Activated gamma-delta T cell treated with Interleukin-2 at 50 U/mL for 16 hours (primary cell): ENCODE data around the gene PTPRM.

ENCODE experiments used
- DNase-seq: peaks from one replicate; pipeline ENCODE4 v3.0.0-alpha.2; 2020

Gene PTPRM

DNA sequence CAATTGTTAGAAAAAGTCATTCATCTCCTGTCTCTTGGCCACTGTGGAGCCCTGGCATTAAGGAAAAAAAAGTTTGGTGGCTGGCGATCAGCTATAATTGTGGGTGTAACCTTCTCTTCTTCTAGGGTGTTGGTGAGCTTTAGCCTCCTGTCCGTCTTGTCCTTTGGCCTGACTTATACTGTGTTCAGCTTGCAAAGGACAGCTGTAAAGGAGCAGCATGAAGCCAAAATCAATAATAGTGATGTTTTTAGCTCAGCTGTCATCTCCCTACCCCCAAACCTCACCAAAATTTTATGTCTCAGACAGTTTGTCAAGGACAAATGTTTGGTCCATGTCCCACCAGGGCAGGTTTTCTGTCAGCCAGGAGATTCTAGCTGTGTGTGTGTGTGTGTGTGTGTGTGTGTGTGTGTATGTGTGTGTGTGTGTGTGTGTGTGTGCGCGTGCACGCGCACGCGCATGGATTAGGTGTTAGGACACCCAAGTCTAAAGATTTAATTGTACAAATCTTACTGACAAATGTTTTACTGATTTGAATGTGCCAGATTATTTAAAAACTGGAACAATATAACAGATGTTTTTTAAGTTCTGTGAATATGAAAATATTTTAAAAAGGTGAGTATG is 109.2 kb downstream of the PTPRM start:
- DNase-seq: no peak

DNA sequence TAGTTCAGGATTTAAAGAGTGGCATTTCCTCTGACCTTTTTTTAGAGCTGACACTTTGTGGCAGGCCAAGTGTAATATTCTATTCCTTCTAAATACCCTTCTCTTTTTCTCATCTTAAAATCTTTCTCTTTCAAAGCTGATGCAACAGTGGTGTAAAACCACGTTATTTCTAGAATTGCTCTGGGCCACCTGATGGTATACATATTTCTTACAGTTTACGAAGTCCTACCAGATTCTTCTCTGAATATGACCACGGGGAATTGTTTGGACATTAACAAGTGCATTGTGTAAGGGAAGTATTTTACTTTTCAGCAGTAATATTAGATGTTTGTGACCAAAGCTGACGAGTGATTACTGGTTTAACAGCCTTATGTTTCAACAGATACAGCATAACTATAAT is 109.9 kb downstream of the PTPRM start:
- DNase-seq: no peak

DNA sequence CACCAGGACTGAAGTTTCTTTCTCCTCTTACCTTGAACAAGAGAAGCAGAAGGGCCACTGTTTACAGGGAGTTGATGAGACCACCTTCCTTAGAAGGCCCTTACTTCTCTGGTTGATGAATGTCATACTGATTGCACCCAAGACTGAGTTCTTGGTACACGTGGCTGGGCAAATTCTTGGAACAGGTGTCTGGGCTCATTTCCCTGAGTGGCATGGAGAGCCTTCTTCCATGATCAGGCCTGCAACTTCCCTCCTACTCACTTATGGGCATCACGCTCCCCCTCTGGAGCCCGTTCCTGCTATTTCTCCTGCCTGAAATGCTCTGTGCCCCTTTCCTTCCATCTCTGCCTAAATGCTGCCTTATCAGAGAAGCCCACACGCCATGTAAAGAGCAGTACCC is 110.3 kb downstream of the PTPRM start:
- no peak for DNase-seq

DNA sequence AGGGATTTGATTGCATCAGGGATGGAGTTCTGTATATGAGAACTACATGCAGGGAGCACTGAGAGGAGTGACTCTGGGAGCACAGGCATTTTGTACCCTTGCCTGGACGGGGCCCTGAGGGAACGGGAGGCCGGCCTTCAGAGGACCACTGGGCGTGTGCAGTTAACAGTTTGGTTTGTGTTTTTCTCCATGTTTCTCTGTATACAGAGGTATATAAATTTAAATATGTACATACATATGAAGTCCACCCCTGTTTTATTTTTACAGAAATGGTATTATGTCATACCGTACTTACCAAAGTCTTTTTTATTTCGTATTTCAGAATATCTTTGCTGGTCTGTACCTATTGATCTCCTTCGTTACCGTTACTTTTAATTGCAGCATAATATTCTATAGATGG is 111.3 kb downstream of the PTPRM start:
- no peak for DNase-seq

DNA sequence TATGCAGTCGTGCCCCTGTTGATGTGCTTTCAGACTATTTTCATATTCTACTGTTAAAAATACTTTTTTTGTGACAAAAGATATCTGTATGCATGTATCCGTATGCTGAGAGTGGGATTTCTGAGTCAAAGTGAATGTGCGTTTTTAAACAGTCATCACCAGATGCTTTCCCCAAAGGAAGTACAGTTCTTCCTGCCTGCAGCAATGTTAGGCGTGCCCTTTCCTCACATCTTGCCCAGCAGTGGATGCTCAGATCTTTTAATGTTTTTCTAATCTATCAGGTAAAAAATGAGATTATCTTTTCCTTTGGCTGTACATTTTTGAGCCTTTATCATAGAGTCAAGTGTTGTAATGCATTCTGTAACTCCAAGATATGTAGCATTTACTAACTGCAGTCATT is 111.7 kb downstream of the PTPRM start:
- DNase-seq: no peak

DNA sequence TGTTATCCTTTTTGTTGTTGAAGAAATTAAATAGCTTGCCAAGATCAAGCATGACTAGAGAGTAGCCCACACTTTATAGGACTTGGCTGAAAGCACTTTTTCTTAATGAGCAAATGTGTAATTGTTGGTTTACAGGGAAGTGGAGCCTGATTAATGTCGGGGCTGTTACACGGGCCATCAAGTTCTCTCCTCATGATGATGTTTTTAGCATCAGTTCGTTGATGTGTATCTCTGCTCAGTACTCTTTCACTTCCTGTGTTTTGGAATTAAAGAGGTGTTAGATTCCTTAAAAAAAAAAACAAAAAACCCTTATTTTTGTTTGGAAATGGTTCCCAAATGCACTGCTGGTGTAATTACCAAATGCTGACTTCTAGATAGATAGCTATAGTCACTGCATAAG is 114.2 kb downstream of the PTPRM start:
- DNase-seq: no peak

DNA sequence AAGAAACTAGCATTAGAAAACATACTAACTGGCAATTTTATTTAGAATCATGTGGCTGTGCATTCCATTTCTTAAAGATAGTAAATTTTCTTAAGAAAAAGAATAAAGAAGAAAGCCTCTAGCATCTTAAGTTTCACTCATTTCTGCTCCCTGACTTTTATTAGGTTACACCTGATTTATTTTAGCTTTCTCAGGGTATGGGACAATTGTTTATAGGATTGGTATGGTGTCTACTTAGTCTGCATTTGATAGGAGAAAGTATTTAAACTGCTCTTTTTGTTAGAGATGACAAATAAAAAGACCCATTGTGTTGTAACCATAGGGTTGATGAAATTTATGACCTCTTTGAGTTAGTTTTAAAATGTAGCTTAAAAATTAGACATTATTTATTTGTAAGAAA is 115.2 kb downstream of the PTPRM start:
- DNase-seq: no peak

DNA sequence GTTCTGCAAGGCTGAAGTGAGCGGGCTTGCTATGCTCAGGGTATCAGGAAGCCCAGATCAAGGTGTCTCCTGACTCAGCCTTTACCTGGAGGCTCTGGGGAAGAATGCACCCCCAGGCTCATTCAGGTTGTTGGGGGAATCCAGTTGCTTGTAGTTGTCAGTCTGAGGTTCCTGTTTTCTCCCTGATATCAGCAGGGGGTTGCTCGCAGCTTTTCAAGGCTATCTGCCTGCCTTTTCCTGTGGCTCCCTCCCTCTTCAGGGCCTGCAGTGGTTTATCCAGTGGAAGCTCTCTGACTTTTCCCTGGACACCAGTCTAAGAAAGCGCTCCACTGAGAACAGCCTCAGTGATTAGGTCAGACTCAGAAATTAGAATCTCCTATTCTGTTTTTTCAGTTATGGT is 116.6 kb downstream of the PTPRM start:
- DNase-seq: no peak

DNA sequence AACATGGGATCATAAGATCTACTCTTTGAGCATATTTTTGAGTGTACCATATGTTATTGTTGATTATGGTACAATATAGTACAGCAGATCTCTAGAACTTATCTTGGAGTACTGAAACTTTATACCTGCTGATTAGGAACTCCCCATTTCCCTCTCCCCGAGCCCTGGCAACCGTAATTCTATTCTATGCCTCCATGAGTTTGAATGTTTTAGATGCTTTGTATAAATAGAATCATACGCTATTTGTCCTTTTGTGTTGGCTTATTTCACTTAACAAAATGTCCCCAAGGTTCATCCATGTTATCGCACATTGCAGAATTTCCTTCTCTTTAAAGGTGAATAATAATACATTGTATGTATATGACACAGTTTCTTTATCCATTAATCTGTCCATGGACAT is 117.2 kb downstream of the PTPRM start:
- no peak for DNase-seq

DNA sequence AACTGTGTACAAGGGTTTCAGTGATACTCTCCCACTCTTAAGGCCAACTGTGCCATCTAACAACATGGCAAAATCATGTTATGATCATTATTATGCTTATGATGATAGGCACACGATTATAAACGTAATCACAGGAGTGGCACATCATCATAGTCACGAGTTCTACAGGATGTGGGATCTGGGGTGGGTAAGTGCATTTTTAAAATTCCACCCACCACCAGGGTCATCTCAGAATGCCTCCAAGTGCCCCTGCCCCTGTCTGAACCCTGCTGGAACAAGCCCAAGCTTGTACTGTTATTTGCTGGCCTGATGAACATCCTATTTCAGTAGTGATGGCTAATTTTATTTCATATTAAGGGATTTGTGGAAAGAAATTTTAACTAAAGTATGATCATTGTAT is 117.8 kb downstream of the PTPRM start:
- DNase-seq: no peak

DNA sequence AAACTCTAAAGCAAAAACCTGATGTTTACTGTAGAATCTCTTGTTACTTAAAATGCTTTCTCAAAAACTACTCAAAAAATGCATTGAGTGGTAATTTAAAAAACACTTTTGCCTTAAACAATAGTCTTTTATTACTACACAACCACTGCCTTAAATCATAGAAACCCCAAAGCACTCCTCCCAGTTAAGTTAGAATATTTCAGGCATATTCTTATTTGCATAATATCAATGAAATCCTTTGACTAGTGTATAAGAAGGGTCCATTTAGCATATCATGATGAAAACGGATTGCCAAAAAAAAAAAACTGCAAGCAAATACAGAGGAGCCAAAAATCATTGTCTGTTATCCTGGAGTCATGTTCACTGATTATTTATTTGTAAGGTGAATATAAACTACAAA is 119.2 kb downstream of the PTPRM start:
- DNase-seq: no peak

DNA sequence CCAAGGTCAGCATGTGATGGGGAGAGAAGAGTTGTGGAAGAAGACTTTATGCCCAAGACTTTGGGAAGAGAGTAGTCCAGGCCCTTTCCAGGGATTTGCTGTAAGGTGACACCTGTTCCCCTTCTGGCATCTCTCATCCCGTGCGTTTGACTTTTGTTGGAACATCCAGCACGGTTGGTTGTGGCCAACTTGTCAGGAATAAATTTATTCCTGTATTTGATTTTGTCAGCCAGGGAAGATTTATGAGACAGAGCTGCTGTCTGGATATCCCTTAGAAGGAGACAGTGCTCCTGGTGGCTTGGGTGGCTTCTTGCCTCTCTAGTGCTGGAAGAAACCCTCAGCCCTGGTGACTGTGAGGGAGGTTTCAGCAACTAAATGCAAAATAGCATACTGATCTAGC is 121.5 kb downstream of the PTPRM start:
- no peak for DNase-seq

DNA sequence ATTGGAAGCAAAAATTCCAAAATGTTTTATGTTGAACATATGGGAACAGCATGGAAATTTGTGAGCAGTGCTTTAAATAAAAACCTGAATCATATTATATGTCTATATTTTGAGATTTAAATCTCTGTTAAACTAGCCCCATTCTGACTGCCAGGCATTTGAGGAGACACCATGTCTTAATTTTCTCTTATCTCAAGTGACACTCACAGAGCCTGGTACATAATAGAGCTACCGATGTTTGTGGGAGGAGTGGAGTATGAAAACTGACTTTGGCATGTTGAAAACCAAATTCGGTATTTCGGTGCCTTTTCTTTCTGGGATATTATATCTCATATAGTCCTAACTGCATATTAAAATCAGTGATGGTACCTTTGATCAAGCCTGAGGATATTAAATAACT is 124.1 kb downstream of the PTPRM start:
- DNase-seq: no peak

DNA sequence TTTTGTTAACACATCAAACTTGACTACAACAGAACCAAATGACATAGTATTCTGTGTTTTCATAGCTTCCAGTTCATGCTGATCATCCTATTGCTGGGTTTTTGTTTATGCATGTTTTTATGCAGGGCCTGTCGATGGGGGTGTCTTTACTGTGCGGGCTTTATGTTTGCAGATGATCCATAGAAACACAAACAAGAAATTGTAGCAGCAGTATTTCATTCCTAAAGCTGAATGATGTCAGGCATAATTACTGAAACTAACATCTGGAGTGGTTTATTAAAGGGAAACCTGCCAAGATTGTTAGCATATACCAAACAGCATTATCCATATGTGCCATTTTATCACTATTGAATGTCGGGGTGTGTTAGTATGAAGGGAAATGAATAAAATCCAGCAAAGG is 129.7 kb downstream of the PTPRM start:
- DNase-seq: no peak

DNA sequence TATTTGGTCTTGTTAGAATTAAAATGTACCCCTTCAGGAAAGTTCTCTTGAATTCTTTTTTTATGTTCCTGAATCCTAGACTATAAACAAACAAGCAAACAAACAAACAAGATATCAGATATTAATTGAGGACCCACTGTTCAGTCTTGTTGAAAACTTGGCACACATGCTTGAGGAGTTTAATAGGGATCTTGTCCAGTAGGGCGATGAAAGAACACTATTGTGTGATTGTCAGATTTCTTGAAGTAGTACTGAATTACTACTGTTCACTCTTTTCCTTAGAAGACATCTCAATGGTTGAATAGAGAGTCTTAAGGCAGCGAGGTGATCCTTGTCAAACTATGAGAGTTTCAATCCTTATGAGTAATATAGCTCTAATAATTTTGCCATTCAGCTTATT is 130.2 kb downstream of the PTPRM start:
- no peak for DNase-seq

DNA sequence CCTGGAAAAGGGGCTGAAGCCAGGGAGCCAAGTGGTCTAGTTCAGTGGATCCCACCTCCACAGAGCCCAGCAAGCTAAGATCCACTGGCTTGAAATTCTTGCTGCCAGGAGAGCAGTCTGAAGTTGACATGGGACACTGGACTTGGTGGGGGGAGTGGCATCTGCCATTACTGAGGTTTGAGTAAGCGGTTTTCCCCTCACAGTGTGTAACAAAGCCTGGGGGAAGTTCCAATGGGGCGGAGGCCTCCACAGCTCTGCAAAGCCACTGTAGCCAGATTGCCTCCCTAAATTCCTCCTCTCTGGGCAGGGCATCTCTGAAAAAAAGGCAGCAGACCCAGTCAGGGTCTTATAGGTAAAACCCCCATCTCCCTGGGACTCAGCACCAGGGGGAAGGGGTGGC is 144.4 kb downstream of the PTPRM start:
- no peak for DNase-seq

DNA sequence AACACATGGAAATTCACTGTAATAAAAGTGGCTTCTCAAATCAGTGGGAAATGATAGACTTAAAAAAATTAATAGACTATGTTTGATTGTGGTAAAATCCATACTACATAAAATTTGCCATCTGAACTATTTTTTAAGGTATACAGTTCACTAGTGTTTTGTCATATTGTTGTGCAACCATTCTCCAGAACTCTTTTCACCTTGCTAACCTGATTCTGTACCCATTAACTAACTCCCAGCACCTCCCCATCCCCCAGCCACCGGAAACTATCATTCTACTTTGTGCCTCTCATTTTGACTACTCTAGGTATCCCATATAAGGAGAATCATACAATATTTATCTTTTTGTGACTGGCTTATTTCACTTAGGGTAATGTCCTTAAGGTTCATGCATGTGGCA is 153.3 kb downstream of the PTPRM start:
- DNase-seq: no peak

DNA sequence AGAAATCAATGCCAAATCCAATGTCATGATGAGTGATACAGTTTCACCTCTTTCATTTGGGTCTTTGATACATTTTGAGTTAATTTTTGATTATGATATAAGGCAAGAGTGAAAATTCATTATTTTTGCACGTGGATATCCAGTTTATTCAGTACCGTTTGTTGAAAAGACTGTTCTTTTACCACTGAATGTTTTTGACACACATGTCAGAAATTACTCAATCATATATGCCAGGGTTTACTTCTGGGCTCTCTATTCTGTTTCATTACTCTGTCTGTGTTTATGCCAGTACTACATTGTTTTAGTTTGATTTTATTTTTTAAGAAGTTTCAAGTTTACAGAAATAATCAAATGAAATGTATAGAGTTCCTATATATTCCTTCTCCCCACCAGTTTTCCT is 154.4 kb downstream of the PTPRM start:
- DNase-seq: no peak

DNA sequence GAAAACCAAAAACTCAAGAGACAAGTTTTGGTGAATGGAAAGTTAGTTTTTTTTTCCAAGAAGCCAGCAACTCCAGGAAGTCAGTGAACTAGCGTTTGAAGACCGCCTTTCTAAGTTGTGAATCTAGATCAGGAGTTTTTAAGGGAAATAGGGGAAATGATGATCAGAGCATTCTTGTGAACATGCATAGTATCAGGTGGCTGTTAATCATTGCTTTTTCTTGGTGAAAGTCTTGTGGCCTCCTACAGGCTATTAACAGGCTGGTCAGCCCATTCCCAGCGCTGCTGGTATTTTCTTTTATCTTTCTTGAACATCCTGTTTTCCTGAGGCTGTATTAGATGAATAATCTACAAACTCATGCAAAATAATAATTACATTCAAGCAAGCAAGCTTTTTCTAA is 155.8 kb downstream of the PTPRM start:
- no peak for DNase-seq

DNA sequence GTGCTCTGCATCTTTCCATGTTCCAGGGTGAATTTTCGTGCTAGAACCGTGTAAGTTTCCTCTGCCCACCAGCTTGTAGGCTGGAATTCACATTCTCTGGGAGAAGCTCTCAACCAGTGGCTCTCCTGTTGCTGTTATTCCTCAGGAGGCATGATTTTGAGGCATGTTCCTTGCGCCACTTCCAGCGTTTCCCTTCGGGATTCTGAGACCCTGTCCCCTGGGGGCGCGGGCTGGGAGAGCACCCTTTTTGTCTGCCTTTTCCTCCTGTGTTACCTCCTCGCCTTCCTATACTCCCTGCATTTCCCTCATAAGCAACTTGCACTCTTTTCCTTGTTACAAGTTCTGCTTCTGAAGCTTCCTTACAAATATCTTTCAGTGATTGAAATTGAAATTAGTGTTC is 156.4 kb downstream of the PTPRM start:
- DNase-seq: no peak

DNA sequence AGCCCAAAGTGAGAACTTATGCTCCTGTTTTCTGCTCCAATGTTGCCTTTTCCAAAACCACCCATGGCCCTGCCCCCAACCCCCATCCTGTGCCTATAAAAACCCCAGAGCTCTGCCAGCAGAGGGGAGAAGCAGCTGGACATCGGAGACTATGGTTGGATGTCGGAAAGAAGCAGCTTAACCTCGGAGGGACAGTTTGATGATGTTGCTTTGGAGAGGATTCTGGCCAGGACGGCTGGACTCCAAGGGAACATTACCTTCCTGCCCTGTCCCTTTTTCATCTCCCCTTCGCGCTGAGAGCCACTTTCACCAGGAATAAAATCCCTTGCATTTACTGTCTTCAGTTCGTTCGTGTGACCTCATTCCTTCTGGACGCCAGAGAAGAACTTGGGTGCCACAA is 158.4 kb downstream of the PTPRM start:
- DNase-seq: no peak

DNA sequence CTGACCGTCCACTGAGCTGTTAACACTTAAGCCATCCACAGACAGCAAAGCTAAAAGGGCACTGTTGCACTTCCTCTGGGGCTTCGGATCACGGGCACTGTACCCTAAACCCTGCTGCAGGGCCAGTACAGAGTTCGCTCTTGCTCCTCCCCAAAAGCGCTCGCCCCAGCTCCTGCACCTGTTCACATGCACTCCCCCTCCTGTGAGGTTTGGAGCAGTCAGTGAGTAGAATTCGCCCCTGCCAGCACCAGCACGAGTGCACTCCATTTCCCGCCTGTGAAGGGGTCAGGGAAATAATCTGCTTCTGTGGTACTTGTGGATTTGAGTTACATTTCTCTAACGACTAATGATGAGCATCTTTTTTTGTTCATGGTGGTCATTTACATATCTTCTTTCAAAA is 158.8 kb downstream of the PTPRM start:
- DNase-seq: no peak

DNA sequence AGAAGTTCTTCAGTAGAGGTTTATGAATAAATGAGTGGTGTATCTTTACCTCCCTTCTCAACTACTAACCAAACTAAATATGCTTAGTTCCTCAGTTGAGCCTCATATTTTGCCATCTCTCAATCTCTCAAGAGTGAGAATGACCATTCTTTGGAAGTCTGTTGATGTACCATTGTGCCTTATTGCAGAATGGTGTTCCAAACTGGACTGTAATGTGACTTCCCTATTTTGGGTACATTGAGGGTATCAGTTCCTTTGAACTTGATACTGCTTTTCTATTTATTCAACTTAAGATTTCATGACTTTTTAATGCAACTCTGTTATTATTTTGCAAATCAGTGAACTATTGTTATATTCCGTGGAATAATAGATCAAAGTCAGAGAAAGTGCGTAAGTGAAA is 159.4 kb downstream of the PTPRM start:
- no peak for DNase-seq

DNA sequence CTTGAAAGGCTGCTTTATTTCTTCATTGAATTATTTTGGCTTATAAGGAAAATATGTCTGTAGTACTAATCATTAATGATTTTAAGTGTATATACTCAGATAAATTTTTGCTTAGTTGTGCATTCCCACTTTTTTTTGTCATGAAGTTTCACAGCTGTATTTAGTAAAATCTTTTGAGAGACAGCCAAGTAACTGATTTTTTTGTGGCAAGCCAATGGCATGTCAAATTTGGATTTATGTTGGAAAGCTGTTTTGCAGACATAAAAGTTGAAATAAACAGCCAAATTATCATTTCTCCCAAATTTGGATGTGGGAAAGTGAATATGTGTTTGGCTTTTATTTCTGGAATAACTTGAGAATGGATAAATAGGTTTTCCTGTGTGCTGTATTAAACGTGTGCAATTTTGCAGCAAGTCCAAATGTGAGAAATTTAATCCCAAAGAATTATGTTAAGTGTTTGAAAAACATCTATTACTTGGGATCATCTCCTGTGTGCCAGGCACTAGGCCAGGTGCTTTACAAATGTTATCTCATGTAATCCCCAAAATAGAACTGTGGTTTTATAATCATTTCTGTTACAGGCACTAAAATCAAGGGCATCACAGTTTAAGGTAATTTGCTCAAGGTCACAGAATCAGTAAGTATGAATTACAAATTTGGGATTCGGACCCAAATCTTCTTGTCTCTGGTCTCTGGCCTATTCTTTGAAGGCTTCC is 160.4 kb downstream of the PTPRM start:
- DNase-seq: no peak

DNA sequence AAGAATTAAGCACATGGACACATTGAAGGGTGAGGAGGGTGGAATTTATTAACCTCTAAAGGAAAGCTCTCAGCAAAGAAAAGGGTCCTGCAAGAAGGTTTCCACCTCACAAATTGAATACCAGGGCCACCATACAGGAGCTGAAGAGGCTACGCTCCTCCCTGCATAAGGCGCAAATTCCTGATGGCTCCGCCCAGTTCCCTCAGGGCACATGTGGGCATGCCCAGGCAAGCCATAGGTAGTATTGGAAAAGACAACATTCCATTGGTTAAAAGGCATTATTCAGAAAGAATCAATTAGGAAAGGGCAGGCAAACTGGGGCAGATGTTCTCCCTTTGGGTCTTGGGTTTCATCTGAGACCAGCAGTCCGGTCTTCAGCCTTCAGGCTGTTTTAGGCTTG is 161.2 kb downstream of the PTPRM start:
- DNase-seq: no peak
